PC-3 (cell line): ENCODE results near the gene STK4. TPM values are rescaled to one million over a fixed set of nuclear protein-coding genes. Genes with fewer than 3 reads are reported as not detected.

Experiments
- ATAC-seq: fragments of 200-7000 bp; cut with Tn5 transposase; 2 replicates; pipeline ENCODE4 v1.9.1; 2020; ENCODE audit warnings: mild to moderate bottlenecking, moderate library complexity
- BruUV-seq: library from RNA; stranded (reverse); fragments of 400-500 nt; replicated peaks from 2 replicates; lab custom pipeline; 2021; lab: Mats Ljungman, UMichigan
- CTCF ChIA-PET: fragments of 300-600 bp; sonication (Branson Sonifier 250); formaldehyde crosslinking; loops from one replicate; lab custom pipeline; 2022; ENCODE audit warnings: antibody characterized with exemption; lab: Charles Lee
- POLR2A ChIA-PET: fragments of 300-600 bp; sonication (Branson Sonifier 250); formaldehyde crosslinking; loops from one replicate; lab custom pipeline; 2022; ENCODE audit warnings: antibody characterized with exemption; ENCODE audit not compliant: unreplicated experiment; lab: Charles Lee
- DNase-seq: peaks from one replicate; pipeline ENCODE4 v3.0.0-alpha.2; 2015
- H2AFZ ChIP-seq: fragments of 300-600 bp; sonication (generic); 2 replicates; pipeline ENCODE4 v1.6.0; 2016; ENCODE audit warnings: antibody characterized with exemption, low read length
- H3F3A ChIP-seq: fragments of 300-600 bp; sonication (generic); one replicate; pipeline ENCODE4 v1.6.0; 2017; ENCODE audit warnings: antibody characterized with exemption, low read length, control low read depth, mild to moderate bottlenecking; ENCODE audit not compliant: unreplicated experiment
- H3K27ac ChIP-seq: fragments of 300-600 bp; sonication (generic); 2 replicates; pipeline ENCODE4 v1.5.1; 2016; ENCODE audit warnings: mild to moderate bottlenecking, low read length
- H3K27me3 ChIP-seq: fragments of 300-600 bp; sonication (generic); 2 replicates; pipeline ENCODE4 v1.6.1; 2016; ENCODE audit warnings: low read length, mixed read lengths
- H3K36me3 ChIP-seq: fragments of 300-600 bp; sonication (generic); 2 replicates; pipeline ENCODE4 v1.6.1; 2016; ENCODE audit warnings: low read depth, mixed run types, low read length, mixed read lengths
- H3K4me1 ChIP-seq: fragments of 300-600 bp; sonication (generic); 2 replicates; pipeline ENCODE4 v1.5.1; 2016; ENCODE audit warnings: low read length; ENCODE audit not compliant: insufficient read depth
- H3K4me2 ChIP-seq: fragments of 300-600 bp; sonication (generic); 2 replicates; pipeline ENCODE4 v1.6.0; 2016; ENCODE audit warnings: low read length
- H3K4me3 ChIP-seq: fragments of 300-600 bp; sonication (generic); 2 replicates; pipeline ENCODE4 v1.5.1; 2016; ENCODE audit warnings: mild to moderate bottlenecking, low read length, mixed read lengths
- H3K79me2 ChIP-seq: fragments of 300-600 bp; sonication (generic); 2 replicates; pipeline ENCODE4 v1.6.1; 2017; ENCODE audit warnings: low read length, mixed read lengths
- H3K9ac ChIP-seq: fragments of 300-600 bp; sonication (generic); 2 replicates; pipeline ENCODE4 v1.6.0; 2016; ENCODE audit warnings: mild to moderate bottlenecking, low read length
- H3K9me2 ChIP-seq: fragments of 300-600 bp; sonication (generic); replicated peaks from 2 replicates; pipeline ENCODE4 v1.6.1; 2016; ENCODE audit warnings: mixed run types, low read length, mixed read lengths
- H3K9me3 ChIP-seq: fragments of 300-600 bp; sonication (generic); 2 replicates; pipeline ENCODE4 v1.6.1; 2016; ENCODE audit warnings: low read length, mixed read lengths
- H4K20me1 ChIP-seq: fragments of 300-600 bp; sonication (generic); 2 replicates; pipeline ENCODE4 v1.6.1; 2016; ENCODE audit warnings: low read length, mixed read lengths
- CTCF ChIP-seq: fragments of 300-600 bp; sonication (generic); conservative IDR thresholded peaks from 2 replicates; pipeline ENCODE4 v1.5.1; 2017; ENCODE audit warnings: antibody characterized with exemption, low read depth, mild to moderate bottlenecking, low read length
- EZH2 ChIP-seq: fragments of 300-600 bp; sonication (generic); IDR thresholded peaks from one replicate; pipeline ENCODE4 v1.6.1; 2017; ENCODE audit warnings: antibody characterized with exemption, mild to moderate bottlenecking, low read length; ENCODE audit not compliant: unreplicated experiment
- EZH2phosphoT487 ChIP-seq: fragments of 300-600 bp; sonication (generic); IDR thresholded peaks from 2 replicates; pipeline ENCODE4 v1.6.1; 2018; ENCODE audit warnings: mild to moderate bottlenecking, antibody characterized with exemption, low read length, borderline replicate concordance
- intact Hi-C: fragments of 100-400 bp; cut with micrococcal nuclease; formaldehyde crosslinking; loops from 2 replicates; pipeline ENCODE4 v1.9.0; 2023
- total RNA-seq: library from RNA; depleted of rRNA; stranded (reverse); fragments of >200 nt; gene quantifications from 2 replicates; pipeline ENCODE4 v1.2.3, GENCODE V29; 2014

Gene STK4
- total RNA-seq, 1 experiment from 2014 or later, result 18.6 TPM

DNA sequence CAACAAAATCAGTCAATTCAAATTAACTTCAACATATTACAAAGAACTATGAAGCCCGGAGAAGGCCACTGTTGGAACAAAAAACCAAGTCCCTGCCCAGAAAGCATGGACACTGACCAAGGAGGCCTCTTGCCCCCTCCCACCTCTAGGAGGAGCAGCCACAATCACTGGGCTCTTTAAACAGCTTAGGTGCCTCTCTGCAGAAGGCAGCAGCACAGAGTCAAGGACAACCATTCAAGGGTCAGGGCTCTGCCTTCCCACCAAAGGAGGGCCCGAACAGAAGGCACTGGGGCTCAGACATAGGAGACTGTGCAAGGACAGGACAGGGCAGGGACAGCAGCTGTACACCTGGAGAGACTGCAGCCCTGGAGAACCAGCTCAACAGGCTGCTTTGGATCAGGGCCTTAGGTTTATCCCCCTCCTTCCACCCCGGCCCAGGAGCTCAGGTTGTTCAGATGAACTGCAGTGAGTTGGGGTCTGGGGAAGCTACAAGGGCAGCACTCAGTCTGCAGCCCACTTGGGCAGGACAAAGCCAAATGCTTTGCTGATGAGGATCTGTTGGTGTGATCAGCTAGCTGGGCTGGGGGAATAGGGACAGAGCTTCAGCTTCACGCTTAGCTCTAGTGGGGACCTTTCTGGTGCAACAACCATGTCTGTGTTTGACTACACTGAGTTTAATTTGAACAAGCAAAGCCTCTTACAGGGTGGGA lies 23.9 kb upstream of the STK4 start:
- Histone ChIP-seq H3K36me3 (peaks cover 72% of the 10 kb centered on the region), H3K27me3 (no peaks in the 10 kb centered on the region), H4K20me1 (peaks cover 11% of the 10 kb centered on the region; the same call in 1 of the 2 replicates), H3K9me2 (no peaks in the 10 kb centered on the region), H3K4me3 (no peak overlapping the region), H3K9ac (no peak overlapping the region), H3K4me1 (no peaks in the 10 kb centered on the region), H3F3A (no peaks in the 10 kb centered on the region), H3K27ac (no peak overlapping the region), H2AFZ (no peak overlapping the region), H3K9me3 (no peaks in the 10 kb centered on the region), H3K79me2 (no peaks in the 10 kb centered on the region; the same call in 1 of the 2 replicates), H3K4me2 (no peak overlapping the region)
- POLR2A ChIA-PET, result interaction anchor here (0.5 to 0.6 kb wide), 2 partner anchors 9 to 15 kb away, joined by 3 read pairs; no protein-coding TSS in a partner anchor
- BruUV-seq, result TSS peak; percentile 34
- DNase-seq (no peak), ATAC-seq (peak; percentile 45)
- intact Hi-C loops, result no loop called here
- TF ChIP-seq CTCF (peak; percentile 43; the same call in 1 of the 2 replicates), EZH2phosphoT487 (no peak), EZH2 (no peak)
- CTCF ChIA-PET, result no interaction called here

DNA sequence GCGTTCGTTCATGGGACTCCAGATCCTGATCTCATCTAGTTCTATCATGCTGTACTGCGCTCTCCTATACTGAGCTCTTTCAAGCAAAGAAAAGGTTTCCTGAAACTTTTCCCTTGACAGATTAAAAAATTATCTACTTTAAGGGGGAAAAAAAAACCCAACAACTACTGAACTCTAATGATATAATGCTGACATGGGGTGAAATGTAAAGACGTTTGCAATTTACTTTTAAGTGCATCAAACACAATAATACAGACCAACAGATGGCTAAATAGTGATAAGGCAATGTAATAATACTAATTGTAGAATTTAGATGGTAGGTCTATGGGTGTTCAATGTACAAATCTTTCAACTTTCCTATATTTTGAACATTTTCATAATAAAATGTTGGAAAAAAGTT lies 22.5 kb upstream of the STK4 start:
- CTCF ChIA-PET, result interaction anchor here (0.5 kb wide), 1 partner anchor 990 kb away, joined by 4 read pairs; no protein-coding TSS in a partner anchor

More for the DNA sequence above, 22.5 kb upstream of the STK4 start:
- Histone ChIP-seq H3K27ac (no peak overlapping the region), H3K9me3 (no peaks in the 10 kb centered on the region), H3K36me3 (peaks cover 82% of the 10 kb centered on the region), H3K9ac (no peak overlapping the region), H3K4me1 (no peaks in the 10 kb centered on the region), H2AFZ (no peak overlapping the region), H3K27me3 (no peaks in the 10 kb centered on the region), H3K79me2 (no peaks in the 10 kb centered on the region; the same call in 1 of the 2 replicates), H3K9me2 (no peaks in the 10 kb centered on the region), H3K4me2 (no peak overlapping the region), H3F3A (no peaks in the 10 kb centered on the region), H4K20me1 (peaks cover 18% of the 10 kb centered on the region; the same call in 1 of the 2 replicates), H3K4me3 (no peak overlapping the region)
- DNase-seq, result no peak
- BruUV-seq, result no TSS peak
- intact Hi-C loops, result no loop called here
- no peak for ATAC-seq
- POLR2A ChIA-PET, result no interaction called here
- no peak for TF ChIP-seq EZH2phosphoT487
- TF ChIP-seq CTCF, result no peak
- no peak for TF ChIP-seq EZH2
